GM06990 (cell line): ENCODE results near the gene B3GNT5.

ENCODE experiments used
- DNase-seq: peaks from one replicate; pipeline ENCODE4 v3.0.0-alpha.2; 2011; ENCODE audit not compliant: insufficient read length; ENCODE audit errors: extremely low read depth
- H3K27me3 ChIP-seq: replicated peaks from 2 replicates; pipeline ENCODE4 v1.6.0; 2011; ENCODE audit warnings: low read length; ENCODE audit not compliant: control insufficient read depth, insufficient read depth
- H3K36me3 ChIP-seq: 2 replicates; pipeline ENCODE4 v1.5.1; 2011; ENCODE audit warnings: low read length; ENCODE audit not compliant: control insufficient read depth, insufficient read depth
- H3K4me3 ChIP-seq: replicated peaks from 2 replicates; pipeline ENCODE4 v1.5.1; 2011; ENCODE audit warnings: low read depth, mild to moderate bottlenecking, control low read depth, low read length
- TF ChIP-seq, protein P1 (sequence below): IDR thresholded peaks from 2 replicates; pipeline ENCODE4 v1.5.1; 2011; ENCODE audit warnings: low read length, control low read depth, mild to moderate bottlenecking, inconsistent platforms; ENCODE audit not compliant: insufficient read depth, poor library complexity, severe bottlenecking

The B3GNT5 gene

GRCh38 chr3:183281126-183281797 is 28.2 kb downstream of the B3GNT5 start:
- DNase-seq: no peak

DNA sequence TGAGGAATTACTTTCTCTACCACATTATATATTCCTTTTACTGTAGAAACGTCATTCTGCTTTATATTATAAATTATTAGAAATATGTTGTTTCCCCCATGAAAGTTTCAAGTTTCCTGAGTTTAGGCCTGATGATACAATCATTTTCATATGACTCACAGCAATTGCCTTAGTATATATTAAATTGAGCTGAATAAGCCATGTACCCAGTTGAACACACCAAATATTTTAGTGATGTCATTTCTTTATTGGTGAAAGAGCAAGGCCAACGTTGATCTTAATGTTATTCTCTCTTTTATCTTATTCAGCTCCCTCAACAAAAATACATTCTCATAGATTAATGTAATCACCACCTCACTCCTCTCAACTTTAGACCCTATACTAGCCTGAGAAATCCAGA is 30.8 kb downstream of the B3GNT5 start:
- Histone ChIP-seq H3K4me3 (no peak overlapping the region), H3K27me3 (no peaks in the 10 kb centered on the region), H3K36me3 (no peaks in the 10 kb centered on the region)
- DNase-seq: no peak
- TF ChIP-seq, protein P1, sequence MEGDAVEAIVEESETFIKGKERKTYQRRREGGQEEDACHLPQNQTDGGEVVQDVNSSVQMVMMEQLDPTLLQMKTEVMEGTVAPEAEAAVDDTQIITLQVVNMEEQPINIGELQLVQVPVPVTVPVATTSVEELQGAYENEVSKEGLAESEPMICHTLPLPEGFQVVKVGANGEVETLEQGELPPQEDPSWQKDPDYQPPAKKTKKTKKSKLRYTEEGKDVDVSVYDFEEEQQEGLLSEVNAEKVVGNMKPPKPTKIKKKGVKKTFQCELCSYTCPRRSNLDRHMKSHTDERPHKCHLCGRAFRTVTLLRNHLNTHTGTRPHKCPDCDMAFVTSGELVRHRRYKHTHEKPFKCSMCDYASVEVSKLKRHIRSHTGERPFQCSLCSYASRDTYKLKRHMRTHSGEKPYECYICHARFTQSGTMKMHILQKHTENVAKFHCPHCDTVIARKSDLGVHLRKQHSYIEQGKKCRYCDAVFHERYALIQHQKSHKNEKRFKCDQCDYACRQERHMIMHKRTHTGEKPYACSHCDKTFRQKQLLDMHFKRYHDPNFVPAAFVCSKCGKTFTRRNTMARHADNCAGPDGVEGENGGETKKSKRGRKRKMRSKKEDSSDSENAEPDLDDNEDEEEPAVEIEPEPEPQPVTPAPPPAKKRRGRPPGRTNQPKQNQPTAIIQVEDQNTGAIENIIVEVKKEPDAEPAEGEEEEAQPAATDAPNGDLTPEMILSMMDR: no peak

More at GRCh38 chr3:183281126-183281797, 28.2 kb downstream of the B3GNT5 start:
- Histone ChIP-seq H3K27me3 (no peaks in the 10 kb centered on the region), H3K4me3 (no peak overlapping the region), H3K36me3 (no peaks in the 10 kb centered on the region)
- TF ChIP-seq, protein P1: no peak

GRCh38 chr3:183284570-183284969 is 31.5 kb downstream of the B3GNT5 start:
- Histone ChIP-seq H3K27me3 (no peaks in the 10 kb centered on the region), H3K36me3 (no peaks in the 10 kb centered on the region), H3K4me3 (no peak overlapping the region)
- DNase-seq: no peak
- TF ChIP-seq, protein P1: no peak

DNA sequence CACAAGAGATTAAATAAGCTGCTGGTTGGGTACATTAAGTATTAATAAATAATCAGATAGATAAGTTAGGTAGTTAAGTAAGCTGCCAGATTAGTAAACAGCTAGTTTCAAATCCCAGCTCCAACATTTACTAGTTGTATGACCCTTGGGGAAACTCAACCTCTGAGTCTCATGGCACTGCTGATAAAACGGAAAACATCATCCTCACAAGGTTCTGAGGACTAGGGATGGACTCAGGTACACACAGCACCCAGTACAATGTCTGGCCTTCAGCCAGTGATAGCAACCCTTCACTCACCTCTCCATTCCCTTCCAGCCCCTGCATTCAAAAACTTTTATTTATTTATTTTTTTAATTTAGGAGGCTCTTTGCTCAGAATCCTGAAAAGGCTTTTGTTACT is 32.3 kb downstream of the B3GNT5 start:
- Histone ChIP-seq H3K36me3 (no peaks in the 10 kb centered on the region), H3K27me3 (no peaks in the 10 kb centered on the region), H3K4me3 (no peak overlapping the region; the same call in 1 of the 2 replicates)
- TF ChIP-seq, protein P1: no peak
- DNase-seq: no peak

GRCh38 chr3:183285828-183286457 is 32.9 kb downstream of the B3GNT5 start:
- no peaks in the 10 kb centered on the region for H3K36me3 ChIP-seq
- no peaks in the 10 kb centered on the region for H3K27me3 ChIP-seq
- peak; percentile 76 for DNase-seq
- TF ChIP-seq, protein P1: no peak
- peak overlapping the region; percentile 20; the same call in 1 of the 2 replicates for H3K4me3 ChIP-seq
